Right renal cortex interstitium (tissue), 3 donors: ENCODE data around the gene KCTD20. TPM values are rescaled to one million over a fixed set of nuclear protein-coding genes. Genes with fewer than 3 reads are reported as not detected.

Experiments used
- DNase-seq, 3 donors: peaks; one replicate each; pipeline ENCODE4 v3.0.0-alpha.2; 2013; ENCODE audit warnings: low read depth in 3 of 3, low spot score in 2 of 3
- polyA plus RNA-seq, 3 donors: library from polyadenylated mRNA; unstranded; fragments of 120-200 nt; gene quantifications; one replicate each; pipeline ENCODE4 v1.2.1, GENCODE V29; 2013; ENCODE audit not compliant: insufficient read length in 3 of 3

KCTD20 gene
- polyA plus RNA-seq, 3 donors, result 51.1 to 53.0 (median 52.0) TPM

DNA sequence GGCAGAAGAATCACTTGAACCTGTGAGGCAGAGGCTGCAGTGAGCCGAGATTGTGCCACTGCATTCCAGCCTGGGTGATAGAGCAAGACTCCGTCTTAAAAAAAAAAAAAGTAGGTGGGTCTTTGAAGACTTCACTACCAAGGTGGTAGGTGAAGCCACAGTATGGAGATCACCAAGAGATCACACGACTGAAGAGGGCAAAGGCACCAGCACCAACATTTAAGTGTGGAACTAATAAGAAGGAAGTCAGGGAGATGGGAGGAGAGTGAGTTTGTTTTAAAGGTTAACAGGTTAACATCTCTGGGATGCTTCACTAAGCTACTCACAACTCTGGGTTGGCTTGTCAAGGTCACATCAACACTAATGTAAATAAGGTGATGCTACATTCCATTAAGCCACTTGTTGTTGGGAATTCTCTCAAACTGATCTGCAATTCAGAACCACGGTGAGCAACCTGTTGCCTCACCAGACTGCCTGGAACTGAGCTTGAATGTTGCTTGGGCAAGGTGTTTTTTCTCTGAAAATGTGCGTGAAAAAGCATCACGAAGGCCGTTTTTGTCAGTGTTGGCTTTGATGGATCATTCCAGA, 48.7 kb downstream of the KCTD20 start:
- no peak for DNase-seq

- no peak for DNase-seq
Observed at GRCh38 chr6:36492092-36492491, 49.3 kb downstream of the KCTD20 start.

GRCh38 chr6:36492621-36493020, 49.8 kb downstream of the KCTD20 start:
- no peak for DNase-seq

DNA sequence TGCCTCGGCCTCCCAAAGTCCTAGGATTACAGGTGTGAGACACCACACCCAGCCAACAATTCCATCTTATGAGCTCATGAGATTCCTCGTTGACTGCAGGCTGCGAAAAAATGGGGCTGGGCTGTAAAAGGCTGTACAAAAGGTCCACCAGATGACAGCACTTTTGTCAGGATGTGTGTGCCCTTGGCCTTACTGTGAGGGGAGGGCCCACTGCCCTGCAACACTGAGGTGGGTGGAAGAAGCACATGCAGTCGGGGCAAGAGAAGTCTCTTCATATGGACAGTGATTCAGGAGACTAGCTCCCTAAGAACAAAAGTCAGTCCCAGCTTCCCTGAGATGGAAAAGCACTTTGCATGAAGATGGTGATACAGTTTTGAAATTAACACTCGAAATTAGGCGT, 50.5 kb downstream of the KCTD20 start:
- no peak for DNase-seq

DNA sequence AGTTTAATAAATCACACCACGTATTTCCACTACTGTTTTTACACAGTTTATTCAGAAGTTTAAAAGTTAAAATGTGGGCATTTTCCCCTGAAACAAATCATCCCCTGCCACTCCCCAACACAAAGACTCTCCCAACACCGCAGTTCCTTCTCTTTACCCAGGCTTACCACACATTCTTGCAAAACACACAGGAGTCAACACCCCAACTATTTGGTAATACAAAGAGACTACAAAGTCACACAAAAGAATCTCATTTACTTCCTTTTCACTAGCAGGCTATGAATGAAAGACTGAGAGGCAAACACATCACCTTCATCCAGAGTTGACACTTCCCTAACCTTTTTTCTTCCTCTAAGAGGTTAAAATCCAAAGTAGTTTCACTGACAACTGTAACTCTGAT, 51.1 kb downstream of the KCTD20 start:
- DNase-seq, result no peak

DNA sequence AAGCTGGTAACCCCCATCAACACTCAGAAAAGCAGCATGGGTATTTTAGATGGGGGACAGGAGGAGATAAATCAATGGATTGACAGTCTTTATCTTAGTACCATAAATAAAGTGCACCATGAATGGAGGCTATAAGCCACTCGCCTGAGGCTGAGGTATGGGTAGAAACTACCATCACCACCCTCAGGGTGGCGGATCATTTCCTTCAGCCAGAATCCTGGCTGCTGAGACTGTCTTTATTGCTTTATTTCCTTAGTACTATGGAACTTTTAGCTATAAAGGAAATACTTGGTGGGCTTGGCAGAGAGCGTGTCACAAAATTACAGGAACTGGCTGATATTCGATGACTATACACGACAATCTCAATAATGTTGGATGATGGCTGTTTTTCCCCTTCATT, 52.3 kb downstream of the KCTD20 start:
- DNase-seq, result no peak

- no peak for DNase-seq
Observed at GRCh38 chr6:36499918-36500317, 57.1 kb downstream of the KCTD20 start.

DNA sequence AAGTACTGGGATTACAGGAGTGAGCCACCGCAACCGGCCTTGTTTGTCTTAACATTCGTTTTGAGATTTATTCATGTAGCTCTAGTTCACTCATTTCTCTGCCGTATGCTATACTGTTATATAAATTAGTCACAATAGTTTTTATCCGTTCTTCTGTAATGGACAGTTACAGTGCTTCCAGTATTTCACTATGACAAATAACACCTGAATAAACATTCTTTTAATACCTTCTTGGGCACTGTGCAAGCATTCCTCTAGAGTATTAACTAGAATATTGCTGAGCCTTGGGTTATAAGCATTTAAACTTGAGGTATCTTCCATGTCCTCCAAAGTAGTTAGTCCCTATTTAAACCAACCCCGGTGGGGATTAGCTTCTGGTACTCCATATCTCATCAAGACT, 58.9 kb downstream of the KCTD20 start:
- no peak for DNase-seq

DNA sequence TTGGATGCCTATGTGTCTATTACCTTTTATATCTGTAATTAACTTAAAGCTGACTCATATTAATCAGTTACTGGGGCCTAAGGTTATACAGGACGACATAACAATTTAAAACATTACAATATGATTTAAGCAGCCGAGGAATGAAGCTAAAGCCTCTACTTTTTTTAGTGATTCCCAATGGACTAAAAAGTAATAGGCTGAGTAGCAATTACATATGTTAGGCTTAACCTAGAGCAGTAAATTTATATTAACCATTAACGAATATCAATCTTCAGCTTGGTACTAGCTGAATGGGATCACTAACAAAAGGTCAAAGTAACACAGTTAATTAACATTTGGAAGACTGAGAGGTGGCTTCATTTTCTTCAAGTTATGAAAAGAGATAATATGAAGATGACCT, 61.4 kb downstream of the KCTD20 start:
- no peak for DNase-seq

DNA sequence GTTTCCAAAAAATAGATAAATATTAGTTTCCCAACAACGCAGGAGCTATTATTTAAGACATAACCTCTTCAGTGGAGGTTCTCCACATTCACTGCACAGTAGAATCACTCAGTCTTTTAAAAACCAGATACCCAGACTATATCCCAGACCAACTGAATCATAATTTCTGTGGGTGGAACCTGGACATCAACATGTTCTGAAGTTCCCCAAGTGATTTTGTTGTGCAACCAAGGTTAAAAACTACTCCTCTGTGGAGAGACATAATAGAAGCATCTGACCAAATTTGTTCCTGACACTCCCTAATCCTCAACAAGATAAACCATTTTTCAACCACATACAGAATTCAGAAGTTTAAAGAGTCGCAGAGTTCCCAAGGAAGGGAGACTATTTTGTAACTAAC, 62.2 kb downstream of the KCTD20 start:
- DNase-seq, result no peak

DNA sequence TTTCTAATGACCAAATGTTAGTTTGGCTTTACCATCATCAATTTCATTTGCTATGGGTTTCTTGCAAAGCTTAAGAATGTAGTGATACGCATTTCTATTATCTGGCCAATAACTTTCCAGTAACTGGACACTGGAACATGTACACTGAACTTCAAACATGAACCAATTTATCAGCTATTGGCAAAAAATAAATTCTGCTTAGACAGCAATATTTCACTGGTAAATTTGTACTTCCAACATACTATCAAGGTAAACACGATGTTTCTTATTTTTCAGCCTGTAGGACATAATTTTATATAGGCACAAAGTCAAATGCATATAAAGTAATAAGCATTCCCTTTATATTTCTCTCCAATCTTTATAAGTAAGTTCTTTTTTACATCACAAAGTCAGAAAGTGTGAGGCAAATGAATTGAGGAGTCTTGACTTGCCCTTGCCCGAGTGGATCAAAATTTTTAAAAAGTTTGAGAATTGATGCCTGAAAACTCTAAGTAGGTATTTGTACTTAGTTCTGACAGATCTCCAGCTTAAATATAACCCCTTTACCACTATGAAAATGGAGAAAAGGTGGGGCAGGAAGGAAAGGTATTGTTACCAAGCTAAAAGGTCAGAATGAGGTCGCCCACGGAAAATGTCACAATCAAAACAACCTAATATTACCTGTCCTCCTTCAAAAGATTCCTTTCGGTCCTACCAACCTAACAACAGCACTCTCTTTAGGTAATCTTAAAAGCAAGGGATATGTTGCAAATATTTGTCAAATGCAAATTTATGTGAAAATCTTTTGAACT, 63.1 kb downstream of the KCTD20 start:
- DNase-seq, result no peak

DNA sequence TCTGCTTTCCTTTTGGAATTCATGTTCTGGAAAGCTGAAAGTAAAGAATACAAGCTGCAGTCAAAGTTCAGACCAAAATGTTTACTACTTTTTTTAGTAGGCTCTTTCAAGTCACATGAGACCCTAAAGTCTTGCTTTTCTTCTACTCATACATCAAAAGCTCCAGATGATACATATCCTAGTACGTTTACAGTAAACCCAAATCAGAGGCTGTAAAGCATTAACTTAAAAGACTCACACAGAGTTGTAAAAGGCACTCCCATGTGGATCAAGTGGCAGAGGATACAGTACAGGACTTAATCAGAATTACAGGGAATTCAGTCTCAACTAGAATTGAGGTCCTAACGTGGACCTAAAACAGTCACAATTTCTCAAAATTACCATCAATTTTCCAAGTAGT, 63.8 kb downstream of the KCTD20 start:
- DNase-seq, result no peak

- no peak for DNase-seq
Observed at GRCh38 chr6:36508532-36508931, 65.7 kb downstream of the KCTD20 start.

DNA sequence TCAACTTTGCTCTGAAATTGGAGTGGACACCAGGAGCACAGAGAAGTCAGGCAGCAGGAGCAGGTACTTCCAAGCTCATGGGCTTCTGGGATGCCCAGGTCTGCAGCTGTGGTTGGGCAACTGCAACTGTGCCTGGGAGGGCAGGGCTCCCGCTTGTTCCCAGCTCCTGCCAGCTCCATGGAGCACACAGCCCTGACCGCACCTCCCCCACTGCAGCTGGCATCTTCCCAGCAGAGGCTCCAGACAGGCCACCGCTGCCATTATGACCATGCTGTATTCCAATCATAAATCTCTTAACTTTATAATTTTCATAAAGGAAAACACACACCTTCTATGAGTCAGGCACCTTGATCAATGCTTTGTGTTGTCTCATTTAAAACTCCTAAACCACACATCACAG, 67.6 kb downstream of the KCTD20 start:
- no peak for DNase-seq

DNA sequence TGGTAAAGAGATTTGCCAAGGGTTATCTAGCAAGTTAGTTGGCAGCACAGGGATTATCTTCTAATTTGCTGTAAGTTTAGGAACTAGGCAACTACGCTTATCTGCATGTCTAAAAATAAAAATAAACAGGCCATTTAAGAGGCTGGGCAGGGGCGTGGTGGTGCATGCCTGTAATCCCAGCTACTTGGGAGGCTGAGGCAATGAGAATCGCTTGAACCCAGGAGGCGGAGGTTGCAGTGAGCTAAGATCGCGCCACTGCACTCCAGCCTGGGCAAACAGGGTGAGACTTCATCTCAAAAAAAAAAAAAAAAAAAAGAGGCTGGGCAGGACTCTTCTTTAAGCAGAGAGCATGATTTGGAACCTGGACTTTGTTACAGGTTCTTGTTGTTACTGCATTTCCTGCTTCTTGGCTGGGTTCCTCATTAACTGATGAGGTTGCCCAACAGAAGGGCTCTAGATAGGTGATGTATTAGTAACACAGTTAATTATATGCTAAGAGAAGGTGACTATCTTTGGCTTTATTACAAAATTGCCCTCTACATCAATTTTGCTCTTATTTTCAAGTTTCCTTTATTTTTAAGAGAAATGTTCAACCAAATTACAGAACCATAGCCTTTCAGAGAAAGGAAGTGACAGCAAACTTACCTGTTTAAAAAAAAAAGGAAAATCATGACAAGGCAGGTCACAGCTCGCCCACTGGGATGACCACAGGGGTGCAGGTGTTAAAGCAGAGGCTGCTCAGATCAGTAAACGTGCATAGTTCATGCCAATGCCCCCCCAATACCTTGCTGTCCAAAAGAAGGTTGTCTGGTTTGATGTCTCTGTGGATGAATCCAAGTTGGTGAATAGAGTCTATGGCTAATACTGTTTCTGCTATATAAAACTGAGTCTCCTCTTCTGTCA, 72.0 kb downstream of the KCTD20 start:
- DNase-seq, result no peak

DNA sequence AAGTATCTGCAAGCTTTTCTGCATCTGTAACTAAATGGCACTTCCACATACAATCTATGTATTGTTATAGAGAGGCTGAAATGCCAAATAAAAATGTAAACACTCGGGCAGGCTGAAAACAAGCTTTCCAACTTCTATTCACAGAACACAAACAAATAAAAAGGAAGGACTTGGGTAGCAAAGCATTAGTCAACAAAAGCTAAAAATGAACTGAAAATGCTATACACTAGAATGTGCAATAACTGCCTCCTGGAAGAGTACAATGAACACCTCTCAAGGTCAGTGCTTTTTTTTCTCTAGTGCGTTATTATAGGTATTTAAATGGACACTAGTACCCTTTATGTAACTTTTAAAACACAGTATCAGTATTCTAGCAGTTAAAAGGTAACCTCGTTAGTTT, 73.0 kb downstream of the KCTD20 start:
- DNase-seq, result no peak

DNA sequence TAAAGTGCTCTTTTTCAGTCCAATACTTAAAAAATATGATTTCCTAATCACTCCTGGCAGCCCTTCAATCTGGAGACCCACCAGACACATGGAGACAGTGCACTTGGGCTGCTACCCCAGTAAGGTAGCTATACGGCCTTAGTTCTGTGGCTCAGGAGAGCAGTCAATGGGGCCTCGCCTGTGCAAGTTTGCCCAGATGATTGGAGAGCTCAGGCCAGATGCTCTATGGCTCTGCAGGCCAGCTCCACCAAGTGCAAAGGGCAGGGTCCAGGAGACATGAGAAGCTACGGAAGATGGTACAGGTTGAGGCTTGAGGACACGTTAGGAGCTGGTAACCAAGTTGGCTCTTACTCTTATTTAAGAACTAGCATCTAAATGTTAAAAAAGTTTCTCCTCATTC, 73.8 kb downstream of the KCTD20 start:
- DNase-seq, result no peak

- DNase-seq, result no peak
Observed at GRCh38 chr6:36516988-36517387, 74.2 kb downstream of the KCTD20 start.

GRCh38 chr6:36517408-36517807, 74.6 kb downstream of the KCTD20 start:
- no peak for DNase-seq

DNA sequence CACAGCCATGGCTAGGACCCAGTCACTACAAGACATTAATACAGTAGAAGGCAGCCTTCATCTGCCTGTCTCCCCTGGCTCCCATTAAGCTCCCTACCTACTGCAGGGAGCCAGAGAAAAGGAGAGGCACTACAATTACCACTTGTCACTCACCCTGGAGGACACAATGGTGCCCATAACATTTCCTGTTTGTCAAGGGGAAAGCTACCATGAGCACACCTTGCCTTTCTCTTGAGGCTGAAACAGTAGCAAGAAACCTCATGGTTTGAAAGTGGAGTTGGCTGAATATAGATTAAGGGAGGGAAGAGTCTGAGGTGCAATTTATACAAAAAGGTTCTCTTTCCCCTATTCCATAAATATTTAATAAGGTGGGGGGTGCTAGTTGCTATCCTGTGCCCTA, 76.6 kb downstream of the KCTD20 start:
- DNase-seq, result no peak

GRCh38 chr6:36523451-36523850, 80.7 kb downstream of the KCTD20 start:
- no peak for DNase-seq
